NCI-H2171 (cell line): ENCODE results near the gene SF3A2.

Source experiments
- DNase-seq: peaks from one replicate; lab custom pipeline; 2025; lab: John Stamatoyannopoulos, UW

SF3A2 gene

GRCh38 chr19:2240881-2241760, 4.5 kb downstream of the SF3A2 start:
- no peak for DNase-seq

- DNase-seq: no peak
Observed at GRCh38 chr19:2242092-2242537, 5.5 kb downstream of the SF3A2 start.

GRCh38 chr19:2242816-2243215, 6.2 kb downstream of the SF3A2 start:
- DNase-seq: no peak

GRCh38 chr19:2243274-2244124, 6.9 kb downstream of the SF3A2 start:
- no peak for DNase-seq

- DNase-seq: no peak
Observed at GRCh38 chr19:2244125-2244411, 7.4 kb downstream of the SF3A2 start.

GRCh38 chr19:2244486-2244885, 7.9 kb downstream of the SF3A2 start:
- no peak for DNase-seq

- no peak for DNase-seq
Observed at GRCh38 chr19:2245273-2245672, 8.6 kb downstream of the SF3A2 start.

- no peak for DNase-seq
Observed at GRCh38 chr19:2246014-2246620, 9.5 kb downstream of the SF3A2 start.

GRCh38 chr19:2246801-2247361, 10.3 kb downstream of the SF3A2 start:
- no peak for DNase-seq

GRCh38 chr19:2247433-2248101, 10.9 kb downstream of the SF3A2 start:
- DNase-seq: no peak

GRCh38 chr19:2248136-2249009, 11.7 kb downstream of the SF3A2 start:
- no peak for DNase-seq

- DNase-seq: no peak
Observed at GRCh38 chr19:2249010-2249866, 12.6 kb downstream of the SF3A2 start, which contains the start of gene AMH. Gene AMH (plus strand): TSS chr19:2249323. CDS start chr19:2249333, 10 bp downstream.

- no peak for DNase-seq
Observed at GRCh38 chr19:2249880-2250765, 13.5 kb downstream of the SF3A2 start.

- no peak for DNase-seq
Observed at GRCh38 chr19:2250766-2251105, 14.1 kb downstream of the SF3A2 start.

- no peak for DNase-seq
Observed at GRCh38 chr19:2251106-2252054, 14.8 kb downstream of the SF3A2 start.

GRCh38 chr19:2252055-2252796, 15.6 kb downstream of the SF3A2 start:
- no peak for DNase-seq

GRCh38 chr19:2252797-2253105, 16.1 kb downstream of the SF3A2 start:
- no peak for DNase-seq
